Posterior vena cava (tissue), 2 donors: ENCODE measurements around the gene CFAP251. TPM values are rescaled to one million over a fixed set of nuclear protein-coding genes. Genes with fewer than 3 reads are reported as not detected.
A peak's percentile ranks its signal among the peaks of the same experiment; 100 is the strongest.
"Not testable (repeated sequence)": the region's sequence is repeated elsewhere in the genome, so short reads cannot be mapped to it uniquely, and the experiment has no call there.

Experiments used
- DNase-seq: peaks from one replicate; pipeline ENCODE4 v3.0.0-alpha.2; 2020; ENCODE audit warnings: low spot score
- intact Hi-C, 2 donors: fragments of 100-400 bp; cut with DNase I; formaldehyde crosslinking; loops; one replicate each; pipeline versions ENCODE4 v1.14.1 to v1.14.2; 2022 to 2023
- total RNA-seq, 2 donors: library from RNA; stranded (reverse); fragmentation: NEBNext Ultra II Directional; extraction: Animal tissue kit (Norgen Biotek cat#: 25700); gene quantifications; one replicate each; pipeline ENCODE4 v1.2.1, GENCODE V29; 2021
- donor health status: DM: yes; HTN: yes; CAD: no.
- donor health status: DM: yes; HTN: yes; CAD: no.

The CFAP251 gene
- total RNA-seq, 2 donors from 2014 or later: 0.65 to 1.9 TPM

DNA sequence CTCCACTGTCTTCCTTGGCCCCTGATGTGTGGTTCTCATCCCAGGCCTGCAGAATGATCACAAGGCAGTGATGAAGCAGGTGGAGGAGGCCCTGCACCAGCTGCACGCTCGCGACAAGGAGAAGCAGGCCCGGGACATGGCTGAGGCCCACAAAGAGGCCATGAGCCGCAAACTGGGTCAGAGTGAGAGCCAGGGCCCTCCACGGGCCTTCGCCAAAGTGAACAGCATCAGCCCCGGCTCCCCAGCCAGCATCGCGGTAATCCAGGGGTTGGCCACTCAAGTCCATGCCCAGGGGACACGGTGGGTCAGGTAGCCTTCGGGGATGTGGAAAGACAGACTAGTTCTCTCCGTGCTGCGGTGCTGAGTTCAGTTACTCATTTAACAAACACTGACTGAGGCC is 18.8 kb upstream of the CFAP251 start:
- intact Hi-C loops: no loop called here
- no peak for DNase-seq

DNA sequence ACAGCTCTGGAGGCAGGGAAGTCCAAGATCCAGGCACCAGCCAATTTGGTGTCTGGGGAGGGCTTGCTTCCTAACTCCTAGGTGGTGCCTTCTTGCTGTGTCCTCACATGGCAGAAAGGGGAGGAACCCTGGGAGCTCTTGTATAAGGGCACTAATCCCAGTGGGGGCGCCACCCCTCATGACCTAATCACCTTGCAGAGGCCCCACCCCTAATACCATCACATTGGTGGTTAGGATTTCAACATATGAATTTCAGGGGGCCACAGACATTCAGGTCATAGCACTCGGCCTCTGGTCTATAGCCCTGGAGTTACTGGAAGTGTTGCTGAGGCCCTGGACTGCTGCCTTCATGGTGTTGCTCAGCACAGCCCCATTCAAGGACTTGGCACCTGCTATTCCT is 15.2 kb upstream of the CFAP251 start:
- DNase-seq: no peak
- intact Hi-C loops: no loop called here

DNA sequence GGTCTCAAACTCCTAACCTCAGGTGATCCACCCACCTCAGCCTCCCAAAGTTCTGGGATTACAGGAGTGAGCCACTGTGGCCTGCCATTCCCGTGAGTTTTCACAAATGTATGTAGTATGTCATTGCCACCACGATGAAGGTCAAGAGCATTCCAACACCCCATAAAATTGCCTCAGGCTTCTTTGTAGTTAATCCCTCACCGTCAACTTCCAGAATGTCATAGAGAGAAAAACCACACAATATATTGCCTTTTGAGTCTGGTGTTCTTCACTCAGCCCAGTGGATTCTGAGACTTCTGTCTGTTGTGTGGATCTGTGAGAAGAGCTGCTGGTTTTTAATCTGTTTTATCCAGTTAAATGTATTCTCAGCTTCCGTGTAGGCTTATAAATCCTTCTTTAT is 12.6 kb upstream of the CFAP251 start:
- DNase-seq: no peak
- intact Hi-C loops: no loop called here

DNA sequence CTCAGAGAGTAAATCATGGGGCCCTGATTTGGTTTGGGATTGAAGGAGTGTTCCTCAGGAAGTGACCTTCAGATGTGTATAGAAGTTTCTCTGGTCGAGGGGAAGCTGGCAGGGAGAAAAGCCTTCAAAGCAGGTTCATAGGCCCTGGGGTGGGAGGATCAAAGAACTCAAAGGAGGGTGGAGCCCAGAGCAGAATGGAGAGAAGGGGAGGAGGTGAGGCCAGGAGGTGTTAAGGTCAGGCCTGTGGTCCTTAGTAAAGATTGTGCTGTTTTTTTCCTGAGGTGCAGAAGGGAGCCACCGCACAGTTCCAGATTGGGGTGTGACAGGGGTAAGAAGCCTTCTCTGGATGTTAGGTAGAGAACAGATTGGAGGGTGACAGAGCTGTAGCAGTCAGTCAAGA is 9.7 kb upstream of the CFAP251 start:
- intact Hi-C loops: no loop called here

DNA sequence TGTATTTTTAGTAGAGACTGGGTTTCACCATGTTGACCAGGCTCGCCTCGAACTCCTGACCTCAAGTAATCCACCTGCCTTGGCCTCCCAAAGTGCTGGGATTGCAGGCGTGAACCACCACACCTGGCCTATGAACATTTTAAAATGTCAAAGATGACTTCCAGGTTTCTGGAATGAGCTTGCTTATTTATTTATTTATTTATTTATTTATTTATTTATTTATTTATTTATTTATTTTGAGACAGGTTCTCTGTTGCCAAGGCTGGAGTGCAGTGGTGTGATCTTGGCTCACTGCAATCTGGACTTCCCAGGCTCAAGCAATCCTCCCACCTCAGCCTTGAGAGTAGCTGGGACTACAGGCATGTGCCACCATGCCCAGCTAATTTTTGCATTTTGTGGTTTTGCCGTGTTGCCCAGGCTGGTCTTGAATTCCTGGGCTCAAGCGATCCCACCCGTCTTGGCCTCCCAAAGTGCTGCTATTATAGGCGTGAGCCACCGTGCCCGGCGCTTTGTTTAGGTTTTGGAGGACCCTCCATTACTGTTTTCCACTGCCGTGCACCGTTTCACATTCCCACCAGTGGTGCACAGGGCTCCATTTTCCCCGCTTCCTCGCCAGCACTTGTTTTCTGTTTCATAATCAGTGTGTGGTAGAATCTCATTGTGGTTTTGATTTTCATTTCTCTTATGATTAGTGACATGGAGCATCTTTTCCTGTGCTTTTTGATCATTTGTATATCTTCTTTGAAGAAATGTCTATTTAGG is 6.4 kb upstream of the CFAP251 start:
- DNase-seq: no peak
- intact Hi-C loops: loop anchor here (1.0 to 10.0 kb wide), 2 partner anchors 40 to 213 kb away; no protein-coding TSS in a partner anchor

More for the DNA sequence above, 9.7 kb upstream of the CFAP251 start:
- DNase-seq: no peak

DNA sequence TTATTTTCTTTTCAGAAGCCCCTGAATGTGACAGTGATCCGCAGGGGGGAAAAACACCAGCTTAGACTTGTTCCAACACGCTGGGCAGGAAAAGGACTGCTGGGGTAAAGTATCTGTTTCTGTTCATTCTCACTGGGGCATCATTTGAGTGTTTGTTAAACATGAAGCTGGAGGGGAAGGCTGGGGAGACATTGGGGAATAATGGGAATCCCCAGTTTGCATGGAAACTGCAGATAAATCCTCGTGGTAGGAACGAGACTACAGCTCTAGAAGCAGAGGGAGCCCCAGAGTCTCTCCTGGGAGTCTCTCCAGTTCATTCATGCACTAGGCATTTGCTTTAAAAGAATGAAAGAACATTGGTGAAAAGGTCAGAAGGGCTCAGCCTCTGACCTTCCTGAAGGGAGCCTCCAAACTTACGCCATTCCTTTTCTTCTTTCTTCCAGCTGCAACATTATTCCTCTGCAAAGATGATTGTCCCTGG is 2.5 kb upstream of the CFAP251 start:
- intact Hi-C loops: loop anchor here in 1 of 2 donors (5.0 to 10.0 kb wide), 2 partner anchors 106 to 209 kb away; partner anchors contain the start of gene BCL7A

DNA sequence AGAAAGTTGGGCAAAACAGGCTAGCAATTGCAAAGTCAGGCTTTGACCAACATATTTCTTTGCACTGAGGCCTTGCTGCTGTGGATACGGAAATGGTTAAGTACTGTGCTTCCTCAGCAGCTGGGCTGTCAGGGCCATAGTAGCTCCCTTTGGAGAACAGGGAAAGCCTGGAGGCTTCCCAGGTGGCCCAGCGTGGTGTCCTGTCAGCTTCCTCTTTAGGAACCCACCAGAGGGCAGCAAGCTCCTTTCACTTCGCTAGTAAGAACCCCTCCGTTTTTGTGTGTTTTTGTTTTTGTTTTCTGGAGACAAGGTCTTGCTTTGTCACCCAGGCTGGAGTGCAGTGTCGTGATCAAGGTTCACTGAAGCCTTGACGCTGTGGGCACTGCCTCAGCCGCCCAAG is 1.7 kb upstream of the CFAP251 start:
- intact Hi-C loops: loop anchor here in 1 of 2 donors (5.0 to 10.0 kb wide), 2 partner anchors 106 to 208 kb away; partner anchors contain the start of gene BCL7A

More for the DNA sequence above, 2.5 kb upstream of the CFAP251 start:
- DNase-seq: peak; percentile 10

DNA sequence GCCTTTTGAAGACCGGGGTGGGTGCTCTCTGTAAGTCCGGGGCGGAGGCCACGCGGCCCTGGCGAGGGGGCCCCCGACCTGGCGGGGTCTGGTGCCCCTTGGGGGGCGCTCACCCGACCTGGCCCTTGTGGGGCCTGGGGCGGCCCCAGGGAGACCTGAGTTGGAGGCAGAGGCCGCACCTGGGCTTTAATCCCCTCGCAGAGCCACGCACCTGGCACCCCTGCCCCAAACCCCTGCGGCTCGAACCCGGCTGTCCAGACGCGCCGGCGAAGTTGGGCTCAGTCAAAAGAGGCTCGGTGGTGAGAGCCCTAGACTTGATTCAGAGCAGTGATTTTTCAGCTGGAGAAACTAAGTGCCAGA is 267 bp downstream of the CFAP251 start:
- DNase-seq: no peak
- intact Hi-C loops: loop anchor here in 1 of 2 donors (5.0 to 10.0 kb wide), 2 partner anchors 104 to 206 kb away; partner anchors contain the start of gene BCL7A

More for the DNA sequence above, 1.7 kb upstream of the CFAP251 start:
- DNase-seq: peak; percentile 36

DNA sequence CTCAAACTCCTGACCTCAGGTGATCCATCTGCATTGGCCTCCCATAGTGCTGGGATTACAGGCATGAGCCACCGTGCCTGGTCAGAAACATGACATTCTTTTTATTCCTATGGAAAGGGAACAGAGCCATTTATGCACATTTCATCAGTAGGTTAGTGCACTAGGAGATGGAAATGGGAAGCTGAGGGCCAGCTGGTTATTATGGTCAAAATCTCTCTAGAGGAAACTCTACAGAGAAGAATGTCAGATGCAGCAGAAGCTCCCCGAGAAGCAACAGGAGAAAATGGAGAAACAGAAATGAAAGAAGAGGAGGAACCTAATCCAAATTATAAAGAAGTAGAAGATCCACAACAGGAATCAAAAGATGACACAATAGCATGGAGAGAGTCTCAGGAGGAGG is 2.7 kb downstream of the CFAP251 start:
- DNase-seq: no peak
- intact Hi-C loops: no loop called here

DNA sequence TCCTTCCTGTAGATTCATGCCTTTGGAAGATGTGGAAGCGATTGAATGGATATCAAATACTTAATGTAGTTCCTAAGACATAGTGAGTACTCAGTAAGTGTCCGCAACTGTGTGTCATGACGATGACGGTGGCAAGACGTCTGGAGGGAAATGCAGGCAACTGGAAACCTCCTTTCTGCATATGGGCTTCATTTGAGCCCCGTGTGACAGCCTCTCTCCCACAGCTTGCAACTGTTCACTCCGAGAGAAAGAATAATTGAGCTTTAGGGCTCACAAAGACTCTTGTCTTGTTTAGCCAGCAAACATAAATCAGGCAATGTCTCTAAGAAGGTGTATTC is 6.9 kb downstream of the CFAP251 start:
- intact Hi-C loops: no loop called here
- no peak for DNase-seq

DNA sequence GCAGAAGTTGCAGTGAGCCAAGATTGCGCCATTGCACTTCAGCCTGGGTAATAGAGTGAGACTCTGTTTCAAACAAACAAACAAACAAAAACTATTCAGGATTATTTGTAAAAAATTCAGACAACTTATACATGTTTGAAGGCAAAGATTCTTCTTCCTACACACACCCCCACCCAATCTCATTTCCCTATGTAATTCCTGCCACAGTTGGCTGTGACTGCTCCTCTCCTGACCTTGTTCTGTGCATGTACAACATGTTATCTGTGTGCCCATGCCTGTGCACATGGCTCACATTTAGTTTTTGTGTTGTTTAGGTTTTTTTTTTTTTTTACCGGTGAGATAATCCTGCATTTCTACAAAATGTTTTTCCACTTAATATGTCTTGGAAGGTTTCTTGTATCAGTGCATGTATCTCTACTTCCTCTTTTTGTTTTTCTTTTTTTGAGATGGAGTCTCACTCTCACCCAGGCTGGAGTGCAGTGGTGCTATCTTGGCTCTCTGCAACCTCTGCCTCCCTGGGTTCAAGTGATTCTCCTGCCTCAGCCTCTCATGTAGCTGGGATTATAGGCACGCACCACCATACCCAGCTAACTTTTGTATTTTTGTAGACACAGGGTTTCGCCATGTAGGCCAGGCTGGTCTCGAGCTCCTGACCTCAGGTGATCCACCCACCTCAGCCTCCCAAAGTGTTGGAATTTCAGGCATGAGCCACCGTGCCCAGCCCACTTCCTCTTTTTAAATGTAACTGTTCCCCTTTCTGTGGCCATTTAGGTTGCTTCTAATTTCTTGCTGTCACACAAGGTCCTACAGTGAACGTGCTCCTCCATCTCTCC is 8.7 kb downstream of the CFAP251 start:
- DNase-seq: no peak
- intact Hi-C loops: no loop called here

DNA sequence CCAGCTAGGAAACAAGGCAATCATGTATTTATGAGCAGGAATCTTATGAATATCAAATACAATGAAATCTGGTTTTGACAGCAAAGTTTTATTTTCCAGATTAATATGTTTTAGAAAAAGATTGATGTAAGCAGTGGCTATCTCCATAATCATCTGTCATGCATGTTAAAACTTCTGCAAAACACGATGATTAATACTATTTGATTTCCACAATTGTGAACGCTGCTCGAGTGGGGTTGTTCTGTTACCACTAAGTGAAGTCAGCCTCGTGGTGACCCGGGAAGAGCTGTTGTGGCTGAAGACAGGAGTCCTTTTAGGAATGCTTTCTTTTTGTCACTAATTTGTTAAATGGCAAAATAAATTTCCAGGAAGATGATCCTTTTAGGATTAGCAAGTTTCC is 9.4 kb downstream of the CFAP251 start:
- intact Hi-C loops: no loop called here
- DNase-seq: no peak

DNA sequence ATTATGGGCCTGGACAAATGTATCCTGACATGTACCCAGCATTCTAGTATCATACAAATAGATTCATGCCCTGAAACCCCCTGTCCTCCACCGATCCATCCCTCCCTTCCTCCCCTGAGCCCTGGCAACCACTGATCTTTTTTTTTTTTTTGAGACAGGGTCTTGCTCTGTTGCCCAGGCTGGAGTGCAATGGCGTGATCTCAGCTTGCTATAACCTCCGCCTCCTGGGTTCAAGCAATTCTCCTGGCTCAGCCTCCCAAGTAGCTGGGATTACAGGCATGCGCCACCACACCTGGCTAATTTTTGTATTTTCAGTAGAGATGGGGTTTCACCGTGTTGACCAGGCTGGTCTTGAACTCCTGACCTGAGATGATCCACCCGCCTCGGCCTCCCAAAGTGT is 11.2 kb downstream of the CFAP251 start:
- intact Hi-C loops, DNase-seq: not testable (repeated sequence)

DNA sequence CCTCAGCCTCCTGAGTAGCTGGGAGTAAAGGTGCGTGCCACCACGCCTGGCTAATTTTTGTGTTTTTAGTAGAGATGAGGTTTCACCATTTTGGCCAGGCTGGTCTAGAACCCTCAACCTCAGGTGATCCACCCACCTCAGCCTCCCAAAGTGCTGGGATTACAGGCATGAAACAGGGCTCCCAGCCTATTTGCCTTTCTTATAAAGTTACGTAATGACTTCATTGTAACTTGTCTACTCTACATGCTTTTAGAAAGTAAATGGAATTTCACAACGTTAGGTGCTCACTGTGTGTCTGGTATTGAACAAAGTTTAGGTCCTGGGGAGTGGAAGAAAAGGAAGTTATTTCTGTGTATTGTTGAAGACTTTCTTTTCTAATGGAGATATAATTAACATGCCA is 12.5 kb downstream of the CFAP251 start:
- intact Hi-C loops: no loop called here
- no peak for DNase-seq

DNA sequence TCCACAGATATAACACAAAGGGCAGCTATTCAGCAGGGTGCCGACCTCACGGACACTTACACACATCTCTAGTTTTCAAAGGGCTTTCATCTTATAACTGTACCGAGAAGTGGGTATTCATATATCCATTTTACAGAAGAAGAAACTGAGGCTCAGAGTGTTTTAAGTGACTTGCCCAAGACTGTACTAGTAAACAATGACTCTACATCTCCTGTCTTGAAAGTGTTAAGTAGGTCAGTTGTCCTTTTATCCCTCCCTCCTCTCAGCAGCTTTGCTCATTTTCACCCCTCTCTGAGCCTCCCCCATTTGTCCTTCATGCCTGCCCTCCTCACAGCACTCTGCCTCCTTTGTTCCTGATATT is 13.8 kb downstream of the CFAP251 start:
- intact Hi-C loops: no loop called here
- no peak for DNase-seq

DNA sequence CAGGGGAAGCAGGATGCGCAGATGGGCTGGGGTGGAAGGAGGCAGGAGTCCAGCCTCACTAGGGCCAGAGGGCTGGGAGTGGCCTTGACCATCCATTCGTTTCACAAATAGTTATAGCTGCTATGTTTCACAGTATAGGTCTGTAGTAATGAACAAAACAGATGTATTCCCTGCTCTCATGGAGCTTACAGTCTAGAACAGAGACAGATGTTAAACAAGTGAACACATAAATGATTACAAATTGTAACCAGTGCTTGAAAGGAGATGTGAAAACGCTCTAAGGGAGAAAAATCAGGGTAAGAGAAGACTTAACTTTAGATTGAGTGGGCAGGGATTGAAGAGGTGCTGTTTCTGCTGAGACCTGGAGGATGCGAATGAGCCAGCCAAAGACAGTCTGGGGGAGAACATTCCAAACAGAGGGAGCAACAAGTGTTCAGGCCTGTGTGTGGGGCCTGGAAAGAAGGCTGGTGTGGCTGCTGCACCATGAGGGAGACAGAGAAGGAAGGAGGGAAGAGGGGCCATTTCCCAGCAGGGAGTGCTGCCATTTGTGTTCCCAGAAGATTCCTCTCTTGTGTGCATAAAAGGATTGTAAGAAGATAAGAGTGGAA is 14.6 kb downstream of the CFAP251 start:
- DNase-seq: no peak
- intact Hi-C loops: no loop called here

DNA sequence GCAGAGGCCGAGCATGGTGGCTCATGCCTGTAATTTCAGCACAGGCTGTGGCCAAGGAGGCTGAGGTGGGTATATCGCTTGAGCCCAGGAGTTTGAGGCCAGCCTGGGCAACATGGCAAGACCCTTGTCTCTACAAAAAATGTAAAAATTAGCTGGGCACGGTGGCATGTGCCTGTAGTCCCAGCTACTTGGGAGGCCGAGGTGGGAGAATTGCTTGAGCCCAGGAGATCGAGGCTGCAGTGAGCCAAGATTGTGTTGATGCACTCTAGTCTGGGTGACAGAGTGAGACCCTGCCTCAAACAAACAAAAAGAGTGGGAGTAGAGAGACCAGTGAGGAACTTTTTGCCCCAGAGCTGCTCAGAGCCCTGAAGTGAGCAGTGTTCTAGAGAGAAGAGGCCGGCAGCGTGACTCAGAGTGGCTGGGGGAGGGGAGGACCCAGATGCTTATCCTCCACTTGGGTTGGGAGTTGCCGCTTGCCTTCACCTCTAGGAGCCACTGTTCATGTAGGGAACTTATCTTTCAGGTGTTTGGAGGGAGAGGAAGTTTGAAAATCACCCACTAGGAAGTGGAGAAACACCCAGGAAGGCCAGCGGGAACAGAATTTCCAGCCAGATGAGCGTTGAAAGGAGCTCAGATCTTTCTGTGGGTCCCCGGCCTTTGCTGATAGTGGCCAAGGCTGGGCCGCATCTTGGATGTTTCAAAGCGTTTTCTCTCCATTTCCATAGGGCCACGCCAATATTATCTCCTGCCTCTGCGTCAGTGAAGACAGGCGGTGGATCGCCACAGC is 15.3 kb downstream of the CFAP251 start:
- intact Hi-C loops: no loop called here
- no peak for DNase-seq

DNA sequence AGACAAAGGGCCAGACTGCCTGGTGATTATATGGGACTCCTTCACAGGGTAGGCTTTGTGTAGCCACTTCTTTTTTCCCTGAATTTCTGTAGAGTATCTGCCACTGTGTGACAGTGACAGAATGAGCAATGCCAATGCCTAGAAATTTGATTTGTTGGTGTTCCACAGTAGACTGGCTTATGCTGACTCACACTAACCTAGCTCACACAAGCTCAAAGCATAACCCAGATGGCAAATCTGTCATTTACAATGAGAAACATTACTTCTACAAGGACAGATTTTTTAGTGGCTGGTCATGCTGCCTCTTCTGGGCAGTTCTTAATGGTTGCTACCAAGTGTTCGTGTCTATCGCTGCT is 15.9 kb downstream of the CFAP251 start:
- intact Hi-C loops: no loop called here
- no peak for DNase-seq

DNA sequence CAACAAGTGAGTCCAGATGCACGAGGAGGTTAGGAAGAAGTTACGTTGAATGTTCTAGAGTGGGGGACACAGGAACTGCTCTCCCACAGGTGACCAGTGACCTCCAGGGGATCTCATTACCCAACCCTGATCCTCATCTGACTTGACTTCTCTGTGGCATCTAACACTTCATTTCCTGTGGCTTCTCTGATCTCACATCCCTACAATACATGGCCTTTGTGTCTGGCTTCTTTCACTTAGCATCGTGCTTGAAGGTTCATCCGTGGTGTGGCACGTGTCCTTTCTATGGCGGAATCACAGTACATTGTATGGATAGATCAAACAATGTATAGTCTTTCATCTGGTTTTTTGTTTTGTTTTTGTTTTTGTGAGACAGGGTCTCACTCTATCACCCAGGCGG is 19.3 kb downstream of the CFAP251 start:
- intact Hi-C loops: no loop called here

More for the DNA sequence above, 19.3 kb downstream of the CFAP251 start:
- no peak for DNase-seq
